Endometrium (tissue), 2 donors: ENCODE data around the gene PHYHD1.

ENCODE experiments used
- FAIRE-seq: peaks from 2 replicates; lab custom pipeline; 2012; peaks lifted over from hg19 to GRCh38; lab: Jason Lieb, UNC
- donor health status: control.
- donor health status: control.

The PHYHD1 gene

DNA sequence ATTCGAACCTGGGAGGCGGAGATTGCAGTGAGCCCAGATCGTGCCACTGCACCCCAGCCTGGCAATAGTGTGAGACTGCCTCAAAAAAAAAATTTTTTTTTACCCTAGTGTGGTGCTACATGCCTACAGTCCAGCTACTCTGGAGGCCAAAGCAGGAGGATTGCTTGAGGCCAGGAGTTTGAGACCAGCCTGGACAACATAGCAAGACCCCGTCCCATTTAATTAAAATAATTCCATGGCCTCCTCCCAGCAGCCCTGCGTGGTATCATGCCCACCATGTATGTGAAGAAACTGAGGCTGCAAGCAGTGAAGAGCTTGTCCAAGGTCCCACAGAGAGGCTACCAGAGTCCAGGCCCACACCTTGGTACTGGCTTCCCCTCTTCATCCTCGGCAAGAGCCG lies 19.4 kb upstream of the PHYHD1 start:
- no peak for FAIRE-seq

DNA sequence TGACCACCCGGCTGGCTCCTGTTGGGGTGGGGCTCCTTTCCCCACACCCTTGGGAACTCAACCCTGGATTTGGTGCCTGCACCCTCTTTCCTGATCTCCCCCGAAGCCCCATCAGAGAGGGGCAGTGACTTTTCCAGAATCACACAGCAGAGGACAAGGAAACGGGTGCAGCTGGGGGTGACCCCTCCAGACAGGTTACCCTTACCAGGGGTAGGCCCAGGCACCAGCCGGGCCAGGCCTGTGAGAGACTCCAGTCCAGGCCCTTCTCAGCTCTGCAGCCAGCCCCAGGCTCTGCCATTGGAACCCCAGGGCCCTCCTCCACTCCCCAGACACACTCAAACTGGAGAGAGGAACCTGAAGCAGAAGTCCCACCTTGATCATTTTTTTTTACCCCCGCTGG lies 19.0 kb upstream of the PHYHD1 start:
- FAIRE-seq: no peak

DNA sequence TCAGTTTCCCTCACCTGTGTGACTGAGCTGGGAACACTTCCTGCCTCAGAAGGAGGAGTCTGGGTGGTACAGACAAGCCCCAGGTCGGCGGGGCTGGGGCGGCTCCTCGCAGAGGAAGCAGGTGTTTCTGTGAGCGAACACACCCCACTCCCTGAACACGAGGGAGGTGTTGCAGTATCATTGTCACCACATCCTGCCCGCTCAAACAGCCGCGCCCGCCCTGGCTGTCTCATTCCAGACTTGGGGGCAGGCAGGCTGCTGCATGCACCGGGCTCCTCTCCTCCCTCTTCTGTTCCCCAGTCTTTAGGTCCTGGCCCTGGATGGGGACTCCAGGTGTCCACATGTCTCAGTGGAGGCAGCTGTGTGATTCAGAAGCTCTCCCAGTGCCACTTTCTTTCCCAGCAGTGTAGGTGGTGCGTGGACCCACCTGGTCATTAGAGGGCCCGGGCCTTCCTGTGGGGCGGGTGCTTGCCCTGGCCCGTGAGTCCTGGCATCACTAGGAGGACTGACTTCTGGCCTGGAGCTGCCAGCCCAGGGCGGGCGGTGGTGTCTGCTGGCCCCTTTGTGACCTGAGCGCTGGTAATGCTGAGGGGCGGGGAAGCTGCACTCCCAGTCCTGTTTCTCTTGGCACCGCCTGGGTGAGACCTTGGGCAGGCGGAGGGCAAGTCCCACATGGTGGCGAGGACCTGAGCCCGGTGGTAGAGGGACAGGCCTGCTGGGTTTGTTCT lies 18.3 kb upstream of the PHYHD1 start:
- FAIRE-seq: no peak

DNA sequence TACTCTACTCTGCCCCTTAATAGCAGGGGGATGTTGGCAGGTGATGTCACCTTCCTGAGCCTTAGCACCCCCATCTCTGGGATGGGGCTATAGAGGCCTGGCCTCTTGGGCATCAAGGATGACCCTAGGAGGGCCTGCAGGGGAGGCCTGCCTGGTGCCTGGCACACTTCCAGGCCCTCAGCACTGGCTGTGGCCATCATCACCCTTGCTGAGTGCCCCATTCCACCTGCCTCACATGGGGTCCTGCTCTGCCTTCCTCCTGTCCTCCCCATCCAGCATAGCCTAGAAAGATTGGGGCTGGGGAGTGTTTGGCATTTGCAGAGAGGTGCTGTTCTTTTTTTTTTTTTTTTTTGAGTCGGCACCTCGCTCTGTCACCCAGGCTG lies 17.7 kb upstream of the PHYHD1 start:
- FAIRE-seq: no peak

- FAIRE-seq: no peak
These were observed 16.7 kb upstream of the PHYHD1 start for GRCh38 chr9:128903871-128904620.

- peak; percentile 55 for FAIRE-seq
These were observed 14.8 kb upstream of the PHYHD1 start for GRCh38 chr9:128905964-128906363.

DNA sequence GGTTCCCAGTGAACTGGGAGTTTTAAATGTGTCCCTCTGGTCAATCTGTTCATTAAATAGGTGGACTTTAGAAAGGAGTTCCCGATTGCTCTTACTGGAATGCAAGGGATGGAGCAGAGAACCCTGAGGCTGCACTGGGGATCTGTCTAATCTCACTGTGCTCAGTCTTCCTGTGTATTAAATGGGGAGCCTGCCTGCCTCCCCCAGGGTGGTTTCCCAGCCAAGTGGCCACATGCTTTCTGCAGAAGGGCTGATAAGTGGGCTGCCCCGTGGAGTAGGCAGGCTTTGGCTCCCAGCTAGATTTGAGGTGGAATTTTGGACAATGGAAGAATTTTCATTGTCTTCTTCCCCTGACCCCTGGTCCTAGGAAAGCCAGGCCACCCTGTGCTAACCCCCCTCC lies 14.0 kb upstream of the PHYHD1 start:
- FAIRE-seq: no peak

- FAIRE-seq: no peak
These were observed 12.4 kb upstream of the PHYHD1 start for GRCh38 chr9:128908372-128908771.

GRCh38 chr9:128909859-128910258 lies 10.9 kb upstream of the PHYHD1 start:
- FAIRE-seq: no peak

DNA sequence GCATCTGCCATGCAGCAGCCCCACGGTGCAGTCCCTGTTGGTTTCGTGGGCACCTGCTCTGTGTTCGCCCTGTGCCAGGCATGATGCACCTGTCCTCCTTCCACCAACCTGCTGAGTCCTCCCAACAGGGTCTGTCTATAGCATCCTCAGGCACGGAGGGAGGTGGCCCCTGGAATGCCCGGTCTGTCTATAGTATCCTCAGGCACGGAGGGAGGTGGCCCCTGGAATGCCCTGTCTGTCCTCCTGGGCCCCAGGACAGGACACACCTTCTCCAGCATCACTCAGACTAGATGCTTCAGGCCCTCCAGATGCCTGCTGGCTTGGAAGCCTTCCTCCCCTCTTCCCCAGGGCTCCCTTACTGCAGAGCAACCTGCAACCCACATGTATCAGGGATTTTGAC lies 9.9 kb upstream of the PHYHD1 start:
- FAIRE-seq: no peak

GRCh38 chr9:128911529-128912035 lies 9.2 kb upstream of the PHYHD1 start:
- no peak for FAIRE-seq

DNA sequence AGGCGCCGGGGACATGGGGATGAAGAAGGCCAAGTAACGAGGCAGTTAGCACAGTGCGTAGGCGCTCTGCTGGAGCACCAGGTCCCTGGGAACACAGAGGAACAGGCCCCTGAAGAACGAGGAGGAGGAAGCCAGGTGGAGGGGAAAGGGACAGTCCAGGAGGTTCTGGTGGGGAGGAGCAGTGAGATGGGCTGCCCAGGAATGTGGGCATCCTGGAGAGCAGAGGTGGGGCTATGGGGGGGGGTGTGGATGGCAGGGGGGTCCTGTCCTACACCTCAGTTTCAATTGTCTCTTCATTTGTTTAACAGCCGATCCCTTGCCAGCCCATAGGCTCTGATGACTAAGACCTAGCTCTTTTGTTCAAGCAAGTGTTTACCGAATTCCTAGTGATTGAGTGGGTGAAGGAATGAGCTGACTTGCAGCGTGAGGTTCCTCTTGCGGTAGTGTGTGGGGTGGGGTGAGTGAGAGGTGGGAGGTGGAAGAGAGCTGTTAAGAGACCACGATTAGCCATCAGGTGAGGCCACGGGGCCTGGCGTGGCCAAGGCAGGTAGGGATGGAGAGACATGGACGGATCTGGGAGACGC lies 8.4 kb upstream of the PHYHD1 start:
- no peak for FAIRE-seq

- no peak for FAIRE-seq
These were observed 7.5 kb upstream of the PHYHD1 start for GRCh38 chr9:128913048-128913900.

DNA sequence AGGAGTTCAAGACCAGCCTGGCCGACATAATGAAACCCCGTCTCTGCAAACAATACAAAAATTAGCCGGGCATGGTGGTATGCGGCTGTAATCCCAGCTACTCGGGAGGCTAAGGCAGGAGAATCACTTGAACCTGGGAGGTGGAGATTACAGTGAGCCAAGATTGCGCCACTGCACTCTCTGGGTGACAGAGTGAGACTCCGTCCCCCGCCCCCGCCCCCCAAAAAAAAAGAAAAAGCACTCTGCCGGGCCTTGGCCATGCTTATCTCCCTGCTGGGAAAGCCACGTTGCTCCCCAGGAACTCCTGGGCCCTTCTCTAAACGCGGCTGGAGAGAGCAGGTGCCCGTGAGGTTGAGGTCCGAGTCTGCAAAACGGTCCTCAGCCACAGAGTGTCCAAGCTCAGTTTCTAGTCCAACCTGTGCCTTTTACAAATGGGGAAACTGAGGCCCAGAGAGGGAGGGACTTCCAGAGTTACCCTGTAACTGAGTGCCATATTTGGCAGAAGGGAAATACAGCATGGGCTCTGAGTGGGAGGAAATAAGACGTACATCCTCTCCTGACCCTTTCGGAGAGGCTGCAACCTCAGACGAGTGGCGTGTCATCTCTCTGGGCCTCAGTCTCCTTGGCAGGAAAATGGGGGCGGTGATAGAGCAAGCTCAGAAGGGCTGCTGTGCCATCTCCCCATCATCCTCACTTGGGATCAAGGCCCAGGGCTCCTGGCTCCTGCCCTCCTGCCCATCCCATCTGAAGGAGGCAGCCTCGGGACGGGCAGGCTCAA lies 6.6 kb upstream of the PHYHD1 start:
- no peak for FAIRE-seq

GRCh38 chr9:128916204-128916603 lies 4.6 kb upstream of the PHYHD1 start:
- no peak for FAIRE-seq

DNA sequence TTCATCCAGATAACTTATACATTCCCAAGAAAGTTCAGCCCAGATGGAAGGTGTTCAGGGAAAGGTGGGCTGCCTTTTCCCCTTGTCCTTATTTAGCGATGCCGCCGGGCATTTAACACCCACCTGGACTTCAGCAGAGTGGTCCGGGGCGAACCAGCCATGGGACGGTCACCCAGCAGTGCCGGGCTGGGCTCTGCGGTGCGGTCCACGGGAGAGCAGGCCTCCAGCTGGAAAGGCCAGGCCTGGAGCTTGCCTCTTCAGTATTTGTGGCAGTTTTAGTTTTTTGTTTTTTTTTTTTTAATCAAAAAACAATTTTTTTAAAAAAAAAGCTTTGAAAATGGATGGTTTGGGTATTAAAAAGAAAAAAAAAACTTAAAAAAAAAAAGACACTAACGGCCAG lies 4.0 kb upstream of the PHYHD1 start:
- FAIRE-seq: no peak

GRCh38 chr9:128917151-128917849 lies 3.5 kb upstream of the PHYHD1 start:
- peak; percentile 80 for FAIRE-seq

DNA sequence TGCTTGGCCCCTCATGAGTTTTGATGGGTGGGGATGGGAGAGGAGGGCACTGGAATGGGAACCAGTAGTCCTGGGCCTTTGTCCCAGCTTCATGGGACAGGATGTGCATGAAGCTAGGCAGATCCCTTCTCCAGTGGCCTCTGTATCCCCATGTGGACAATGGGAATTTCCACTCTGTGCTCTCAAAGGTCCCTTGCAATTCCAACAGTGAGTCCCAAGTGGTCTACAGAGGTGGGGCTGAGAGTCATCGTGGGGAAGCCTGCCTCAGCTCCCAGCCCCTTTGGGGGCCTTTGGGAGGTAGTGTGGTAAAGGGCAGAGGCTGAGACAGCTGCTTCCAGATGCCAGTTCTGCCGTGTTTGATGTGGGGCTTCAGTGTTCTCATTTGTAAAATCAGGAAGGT lies 1.9 kb upstream of the PHYHD1 start:
- FAIRE-seq: no peak

DNA sequence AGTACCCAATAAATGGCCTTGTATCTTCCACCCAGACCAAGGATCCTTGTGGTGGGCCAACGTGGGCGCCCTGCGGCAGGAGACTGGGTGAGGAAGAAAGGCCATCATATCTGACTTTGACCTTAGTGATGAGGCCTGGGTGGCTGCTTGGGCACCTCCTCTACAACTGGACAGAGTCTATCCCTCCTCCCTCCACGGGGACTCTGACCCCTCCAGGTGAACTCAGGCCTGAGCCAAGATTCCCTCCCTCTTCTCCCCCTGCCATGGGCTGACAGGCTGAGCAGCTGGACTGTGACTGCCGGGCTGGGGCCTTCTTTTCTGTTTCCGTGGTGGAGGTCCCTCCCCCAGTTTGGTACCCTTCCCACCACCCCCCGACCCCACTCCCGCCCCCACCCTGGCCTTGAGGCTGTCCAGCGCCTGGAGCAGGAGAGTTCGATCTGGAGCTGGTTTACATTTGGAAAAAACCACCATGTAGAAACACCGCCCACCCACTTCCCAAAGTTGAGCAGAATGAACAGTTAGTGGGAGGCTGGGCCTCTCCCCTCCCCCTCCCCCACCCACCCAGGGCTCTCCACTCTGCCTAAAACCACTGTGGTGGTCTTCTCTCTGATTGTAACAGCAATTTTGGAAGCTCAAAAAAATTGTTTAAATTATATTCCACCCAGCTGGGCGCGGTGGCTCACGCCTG lies 1.2 kb upstream of the PHYHD1 start:
- FAIRE-seq: no peak
